Measurements from ENCODE around the gene LRP6.
A peak's percentile ranks its signal among the peaks of the same experiment; 100 is the strongest.
"Not testable (repeated sequence)": the region's sequence is repeated elsewhere in the genome, so short reads cannot be mapped to it uniquely, and the experiment has no call there.

The LRP6 gene

DNA sequence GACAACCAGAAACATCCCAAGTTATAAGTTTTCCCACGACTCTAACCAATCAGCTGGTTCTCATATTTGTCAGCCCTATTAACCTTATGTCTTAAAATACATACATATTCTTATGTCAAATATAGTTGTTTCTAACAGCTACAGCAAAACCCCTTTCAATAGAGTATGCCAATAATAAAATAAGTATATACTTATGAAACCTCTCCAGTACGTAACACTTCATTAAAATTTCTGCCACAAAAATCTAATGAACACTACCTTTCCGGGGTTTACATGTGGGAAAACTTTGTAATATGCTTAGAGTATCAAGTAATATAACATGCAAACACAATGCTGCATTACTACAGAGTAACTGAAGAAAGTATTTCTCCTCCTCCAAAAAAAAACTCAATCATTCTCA is 1.8 kb downstream of the LRP6 start:
- DNase-seq = no peak

DNA sequence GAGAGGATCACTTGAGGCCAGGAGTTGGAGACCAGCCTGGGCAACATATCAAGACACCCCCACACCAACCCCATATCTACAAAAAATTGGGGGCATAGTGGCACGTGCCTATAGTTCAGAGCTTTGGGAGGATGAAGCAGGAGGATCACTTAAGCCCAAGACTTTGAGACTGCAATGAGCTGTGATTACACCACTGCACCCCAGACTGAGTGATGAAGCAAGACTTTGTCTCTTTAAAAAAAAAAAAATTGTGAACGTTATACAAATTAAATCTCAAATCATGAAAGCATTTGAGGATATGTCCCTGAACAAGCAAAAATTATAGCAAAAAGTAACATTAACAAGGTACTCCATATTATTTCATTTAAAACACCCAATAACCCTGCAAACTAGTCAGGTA is 2.9 kb downstream of the LRP6 start:
- no peak for DNase-seq

DNA sequence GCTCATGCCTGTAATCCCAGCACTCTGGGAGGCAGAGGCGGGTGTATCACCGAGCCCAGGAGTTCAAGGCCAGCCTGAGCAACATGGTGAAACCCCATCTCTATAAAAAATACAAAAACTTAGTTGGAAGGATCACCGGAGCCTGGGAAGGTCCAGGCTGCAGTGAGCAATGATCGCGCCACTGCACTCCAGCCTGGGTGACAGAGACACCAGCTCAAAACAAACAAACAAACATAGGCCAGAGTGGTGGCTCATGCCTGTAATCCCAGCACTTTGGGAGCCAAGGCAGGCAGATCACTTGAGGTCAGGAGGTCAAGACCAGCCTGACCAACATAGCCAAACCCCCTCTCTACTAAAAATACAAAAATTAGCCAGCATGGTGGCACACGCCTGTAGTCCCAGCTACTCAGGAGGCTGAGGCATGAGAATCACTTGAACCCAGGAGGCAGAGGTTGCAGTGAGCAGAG is 10.5 kb downstream of the LRP6 start:
- DNase-seq = not testable (repeated sequence)

- DNase-seq = no peak
Observed at GRCh38 chr12:12254553-12254952, 12.3 kb downstream of the LRP6 start.

GRCh38 chr12:12249216-12250050 is 17.4 kb downstream of the LRP6 start:
- DNase-seq = no peak

DNA sequence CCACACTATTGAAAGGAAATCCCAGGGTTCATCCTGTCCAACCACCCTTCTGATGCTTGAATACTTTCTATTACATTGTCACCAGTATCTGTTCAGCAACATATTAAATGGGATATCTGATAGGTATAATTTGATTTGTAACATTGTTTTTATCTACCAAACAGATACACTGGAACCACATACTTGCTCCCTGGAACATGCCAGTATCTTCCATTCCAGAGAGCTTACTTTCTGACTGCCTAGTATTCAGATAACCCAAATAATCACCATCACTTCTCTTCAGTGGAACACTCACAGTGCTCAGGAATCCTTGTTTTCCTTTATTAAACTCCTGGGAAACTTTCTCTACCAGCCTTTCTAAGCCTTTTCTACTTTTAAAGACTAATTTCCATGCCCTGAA is 19.3 kb downstream of the LRP6 start:
- no peak for DNase-seq

GRCh38 chr12:12244341-12244740 is 22.5 kb downstream of the LRP6 start:
- no peak for DNase-seq

DNA sequence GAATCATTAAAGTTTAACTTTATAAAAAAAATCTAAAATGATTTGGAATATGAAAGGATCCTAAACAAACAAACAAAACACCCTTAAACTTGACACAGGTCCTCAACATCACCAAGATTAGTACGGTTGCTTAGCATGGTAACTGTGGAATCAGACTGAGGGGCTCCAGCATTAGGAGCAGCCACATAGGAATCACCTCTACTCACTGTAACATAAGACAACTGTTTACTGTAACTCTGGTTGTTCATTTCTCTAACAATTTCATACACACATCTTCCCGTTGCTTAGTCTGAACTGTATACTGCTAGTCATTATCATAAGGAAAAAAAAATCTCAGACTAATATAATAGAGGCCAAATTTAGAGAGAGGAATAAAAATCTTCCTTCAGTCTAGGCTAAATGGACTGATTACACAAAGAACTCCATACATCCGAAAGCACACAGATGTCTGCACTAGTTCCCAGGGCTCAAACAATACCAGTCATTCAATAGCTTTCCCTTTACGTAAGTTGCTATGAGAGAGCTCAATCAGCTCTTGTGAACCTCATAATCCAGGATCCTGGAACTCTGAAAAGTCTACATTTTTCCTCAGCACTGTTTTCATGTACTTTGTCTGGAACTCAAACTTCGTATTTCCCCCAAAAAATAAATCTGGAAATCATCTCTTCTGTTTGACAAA is 26.0 kb downstream of the LRP6 start:
- no peak for DNase-seq

- DNase-seq = no peak
Observed at GRCh38 chr12:12239127-12239526, 27.7 kb downstream of the LRP6 start.

DNA sequence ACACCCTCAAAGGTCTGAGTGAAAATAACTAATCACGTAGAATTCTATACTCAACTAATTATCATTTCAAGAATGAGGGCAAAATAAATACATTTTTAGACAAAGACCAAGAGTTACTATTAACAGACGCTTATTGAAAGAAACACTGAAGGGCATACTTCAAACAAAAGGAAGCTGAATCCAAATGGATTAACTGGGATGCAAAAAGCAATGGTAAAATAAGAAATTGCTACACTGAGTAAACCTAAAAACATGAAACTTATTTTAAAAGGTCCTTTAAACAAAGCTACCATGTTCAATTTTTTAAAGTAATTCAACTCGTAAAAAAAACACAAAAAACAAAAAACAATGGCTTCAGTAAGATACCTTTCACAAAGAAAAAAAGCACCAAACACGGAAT is 28.2 kb downstream of the LRP6 start:
- DNase-seq = no peak

- no peak for DNase-seq
Observed at GRCh38 chr12:12236896-12237295, 29.9 kb downstream of the LRP6 start.

- DNase-seq = no peak
Observed at GRCh38 chr12:12230275-12230674, 36.6 kb downstream of the LRP6 start.

DNA sequence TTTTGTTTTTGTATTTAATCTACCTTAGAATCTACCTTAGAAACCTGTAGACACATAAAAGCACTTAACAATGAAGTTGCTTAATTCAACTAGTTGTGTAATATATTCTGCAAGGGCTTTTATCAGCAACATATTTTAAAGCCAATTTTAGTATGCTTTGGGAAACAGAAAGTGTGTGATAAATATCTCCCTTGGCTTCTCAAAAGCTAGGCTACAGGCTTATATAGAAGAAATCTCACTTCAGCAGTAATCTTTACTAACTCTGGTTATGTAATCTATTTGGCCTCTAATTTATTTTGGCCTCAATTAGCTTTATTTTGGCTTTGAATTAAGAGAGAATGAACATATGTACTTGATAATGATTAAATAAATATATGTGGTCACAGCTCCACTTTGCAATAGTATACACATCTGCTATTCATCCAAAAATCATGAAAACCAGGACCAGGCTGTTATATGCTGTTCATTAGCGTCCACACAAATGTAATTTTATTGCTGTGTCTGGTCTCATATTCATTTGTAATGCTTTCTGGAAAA is 37.2 kb downstream of the LRP6 start:
- DNase-seq = no peak

DNA sequence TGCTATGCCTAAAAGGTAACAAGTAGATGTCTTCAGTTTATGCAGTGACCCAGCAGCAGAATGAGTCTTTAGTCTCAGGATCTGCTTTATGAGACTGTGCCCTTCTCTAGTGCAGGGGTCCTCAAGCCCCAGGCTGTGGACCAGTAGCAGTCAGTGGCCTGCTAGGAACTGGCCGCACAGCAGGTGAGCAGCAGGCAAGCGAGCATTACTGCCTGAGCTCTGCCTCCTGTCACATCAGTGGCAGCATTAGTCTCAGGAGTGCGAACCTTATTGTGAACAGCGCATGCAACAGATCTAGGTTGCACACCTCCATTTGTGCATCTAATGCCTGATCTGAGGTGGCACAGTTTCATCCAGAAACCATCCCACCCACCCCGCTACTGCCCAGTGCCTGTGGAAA is 38.4 kb downstream of the LRP6 start:
- DNase-seq = no peak

GRCh38 chr12:12226187-12226586 is 40.7 kb downstream of the LRP6 start:
- no peak for DNase-seq

DNA sequence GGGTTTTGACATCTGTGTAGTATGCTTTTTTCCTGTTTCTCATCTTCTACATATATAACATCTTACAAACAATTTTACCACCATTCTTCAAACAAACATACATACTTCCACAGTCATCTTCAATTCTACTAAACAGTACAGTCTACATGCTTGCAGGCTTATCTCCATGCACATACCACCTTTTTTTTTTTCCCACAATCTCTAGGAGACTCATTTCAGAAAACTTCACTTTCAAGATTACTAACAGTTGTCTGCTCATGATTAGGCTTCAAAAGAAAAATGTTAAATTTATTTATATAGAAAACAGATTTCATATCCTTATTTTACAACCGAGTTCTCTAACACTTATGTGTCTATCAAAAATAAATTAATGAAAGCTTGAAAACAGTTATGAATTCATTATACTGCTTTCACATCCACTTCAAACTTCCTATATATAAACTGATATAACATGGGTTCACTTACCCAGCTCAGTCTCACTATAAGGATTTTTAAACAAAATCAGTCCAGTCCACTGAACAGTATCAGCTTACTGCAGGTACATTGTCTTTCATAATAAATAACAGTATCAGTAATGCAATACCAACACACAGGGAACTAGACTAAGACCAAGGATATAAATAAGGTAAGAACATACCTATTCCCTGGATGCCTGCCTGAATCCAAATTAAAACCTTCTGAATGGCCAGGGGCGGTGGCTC is 42.5 kb downstream of the LRP6 start:
- DNase-seq = no peak

GRCh38 chr12:12221560-12221959 is 45.3 kb downstream of the LRP6 start:
- no peak for DNase-seq

- no peak for DNase-seq
Observed at GRCh38 chr12:12219664-12220063, 47.2 kb downstream of the LRP6 start.

- DNase-seq = no peak
Observed at GRCh38 chr12:12217018-12217359, 49.9 kb downstream of the LRP6 start.

DNA sequence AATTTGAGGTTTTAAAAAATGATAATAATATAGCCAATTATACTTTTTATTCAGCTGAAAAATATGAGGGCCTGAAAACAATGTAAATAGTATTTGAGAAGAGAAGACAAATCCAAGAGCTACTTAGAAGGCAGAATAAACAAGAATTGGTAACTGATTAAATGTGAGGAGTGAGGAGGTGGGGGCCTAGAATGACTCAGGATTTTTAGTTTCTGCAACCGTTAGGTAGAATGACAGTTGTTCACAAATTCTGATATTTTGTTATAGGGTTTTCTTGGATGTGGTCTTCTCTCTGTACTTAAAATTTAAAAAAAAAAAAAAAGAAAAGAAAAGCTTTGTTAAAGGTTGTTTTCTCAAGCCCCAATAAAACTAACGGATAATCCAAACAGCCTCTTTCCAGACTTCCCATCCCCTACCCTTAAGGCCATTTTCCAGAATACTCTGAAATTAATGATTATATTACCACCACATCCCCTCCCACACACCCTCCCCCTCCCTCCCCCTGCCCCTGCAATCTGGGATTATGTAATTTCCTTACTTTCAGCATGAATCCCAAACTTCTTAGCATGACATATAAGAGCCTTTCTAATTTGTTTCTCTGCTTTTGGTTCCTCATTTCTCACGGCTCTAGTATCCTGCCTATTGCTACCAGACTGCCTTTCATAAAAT is 50.4 kb downstream of the LRP6 start:
- peak in 1 of 2 donors; percentile 21 for DNase-seq

DNA sequence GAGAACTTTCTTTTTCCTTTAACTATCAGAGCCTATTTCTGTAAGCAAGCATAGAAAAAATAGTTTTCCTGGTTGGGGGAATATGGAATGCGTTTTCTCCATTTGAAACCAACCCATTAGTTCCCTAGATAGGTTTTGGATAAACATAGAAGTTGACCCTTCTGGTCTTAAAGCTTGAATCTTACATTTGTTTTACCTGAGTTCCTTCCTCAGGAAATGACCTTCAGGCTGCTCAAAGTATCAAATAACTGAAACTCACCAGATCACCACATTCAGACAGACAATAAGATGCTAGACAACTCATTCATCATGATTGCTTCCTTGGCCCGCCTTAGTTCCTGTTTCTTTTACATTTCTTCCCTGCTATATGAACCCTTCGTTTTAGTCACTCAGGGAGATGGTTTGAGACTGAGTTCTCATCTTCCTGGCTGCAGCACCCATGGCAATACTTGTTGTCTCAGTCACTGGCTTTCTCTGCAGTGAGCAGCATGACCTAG is 52.2 kb downstream of the LRP6 start:
- peak in 1 of 2 donors; percentile 80 for DNase-seq

GRCh38 chr12:12214201-12214600 is 52.6 kb downstream of the LRP6 start:
- DNase-seq = no peak

- no peak for DNase-seq
Observed at GRCh38 chr12:12212769-12213168, 54.1 kb downstream of the LRP6 start.

Data from bone marrow (tissue), 2 donors.